ENCODE data around the gene EXOC1L.

- TF ChIP-seq CTCF (optimal IDR thresholded peaks at IDR 0.05 in 1 of 3, IDR thresholded peaks at IDR 0.05 in 1 of 3, conservative IDR thresholded peaks at IDR 0.05 in 1 of 3; ENCODE audit: extremely low read depth in 1 of 3, insufficient read depth in 2 of 3, low read length in 3 of 3) (no peak), EZH2 (IDR thresholded peaks at IDR 0.05; ENCODE audit: low read length) (no peak)
Measured at GRCh38 chr4:55791666-55792065, 27.9 kb upstream of the EXOC1L start.

Measured in keratinocyte (primary cell).